MCF 10A (cell line): ENCODE results near the gene NAV3. TPM values are rescaled to one million over a fixed set of nuclear protein-coding genes. Genes with fewer than 3 reads are reported as not detected.
A peak's percentile ranks its signal among the peaks of the same experiment; 100 is the strongest.

Experiments used
- BruUV-seq: library from RNA; stranded (reverse); fragments of 400-500 nt; replicated peaks from 2 replicates; lab custom pipeline; 2021; lab: Mats Ljungman, UMichigan
- CTCF ChIA-PET: fragments of 300-600 bp; sonication (Branson Sonifier 250); formaldehyde crosslinking; extraction: SDS; loops from one replicate; lab custom pipeline; 2021; ENCODE audit warnings: antibody characterized with exemption, inconsistent platforms; lab: Yijun Ruan, JAX
- POLR2A ChIA-PET: fragments of 300-600, 350-650 bp; sonication (Branson Sonifier 250); formaldehyde crosslinking; extraction: SDS; loops from one replicate; lab custom pipeline; 2020; ENCODE audit warnings: antibody characterized with exemption, inconsistent platforms; lab: Yijun Ruan, JAX
- DNase-seq: peaks from one replicate; pipeline ENCODE4 v3.0.0-alpha.2; 2018; ENCODE audit not compliant: unreplicated experiment
- H3K27ac Mint-ChIP-seq: one replicate; pipeline ENCODE4 v1.8.0; 2022; ENCODE audit warnings: mild to moderate bottlenecking, low read depth, mixed read lengths; ENCODE audit not compliant: unreplicated experiment
- H3K27me3 Mint-ChIP-seq: one replicate; pipeline ENCODE4 v1.8.0; 2022; ENCODE audit warnings: mixed read lengths; ENCODE audit not compliant: insufficient read depth, unreplicated experiment
- H3K36me3 Mint-ChIP-seq: one replicate; pipeline ENCODE4 v1.8.0; 2022; ENCODE audit warnings: mild to moderate bottlenecking, moderate library complexity, mixed read lengths; ENCODE audit not compliant: insufficient read depth, unreplicated experiment
- H3K4me1 Mint-ChIP-seq: one replicate; pipeline ENCODE4 v1.8.0; 2022; ENCODE audit warnings: mixed read lengths; ENCODE audit not compliant: insufficient read depth, unreplicated experiment
- H3K4me3 Mint-ChIP-seq: one replicate; pipeline ENCODE4 v1.8.0; 2022; ENCODE audit warnings: mild to moderate bottlenecking, moderate library complexity, mixed read lengths; ENCODE audit not compliant: unreplicated experiment
- H3K9me3 Mint-ChIP-seq: one replicate; pipeline ENCODE4 v1.8.0; 2022; ENCODE audit warnings: mixed read lengths; ENCODE audit not compliant: unreplicated experiment
- intact Hi-C: fragments of 100-400 bp; cut with micrococcal nuclease; formaldehyde crosslinking; loops from 2 replicates; pipeline ENCODE4 v1.14.1; 2022
- total RNA-seq: library from RNA; stranded (reverse); gene quantifications from 2 replicates; pipeline ENCODE4 v1.2.3, GENCODE V29; 2022
- TF ChIP-seq, protein P1 (sequence below): fragments of 200-600 bp; IDR thresholded peaks from one replicate; pipeline ENCODE4 v1.8.0; 2022; ENCODE audit warnings: antibody characterized with exemption, mild to moderate bottlenecking; ENCODE audit not compliant: unreplicated experiment

NAV3 gene
- total RNA-seq, 1 experiment from 2014 or later, result 7.1 TPM

DNA sequence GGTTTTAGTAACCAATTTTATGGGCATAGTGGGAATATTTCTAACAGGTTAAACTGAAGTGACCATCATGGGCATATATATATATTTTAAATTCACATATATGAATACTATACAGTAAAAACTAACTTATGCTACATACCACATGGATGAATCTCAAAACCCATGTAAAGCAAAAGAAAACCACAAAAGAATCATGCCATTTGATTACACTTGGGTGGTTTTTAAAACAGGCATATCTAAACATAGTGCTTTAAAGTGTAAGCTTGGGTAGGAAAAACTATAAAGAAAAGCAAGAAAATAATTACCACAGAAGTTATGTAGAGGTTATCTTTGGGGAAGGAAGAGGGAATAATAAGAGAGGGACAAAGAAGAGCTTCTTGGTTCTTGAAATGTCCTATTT, 326.1 kb downstream of the NAV3 start:
- Mint-ChIP-seq H3K9me3 (peaks cover 7% of the 10 kb centered on the region), H3K4me1 (peaks cover 12% of the 10 kb centered on the region), H3K27me3 (no peaks in the 10 kb centered on the region), H3K4me3 (no peak overlapping the region), H3K27ac (peak overlapping the region; percentile 92), H3K36me3 (no peaks in the 10 kb centered on the region)
- ChIA-PET CTCF (interaction anchor here (0.6 kb wide), 1 partner anchor 1018 kb away, joined by 3 read pairs; no protein-coding TSS in a partner anchor), POLR2A (no interaction called here)
- TF ChIP-seq, protein P1, sequence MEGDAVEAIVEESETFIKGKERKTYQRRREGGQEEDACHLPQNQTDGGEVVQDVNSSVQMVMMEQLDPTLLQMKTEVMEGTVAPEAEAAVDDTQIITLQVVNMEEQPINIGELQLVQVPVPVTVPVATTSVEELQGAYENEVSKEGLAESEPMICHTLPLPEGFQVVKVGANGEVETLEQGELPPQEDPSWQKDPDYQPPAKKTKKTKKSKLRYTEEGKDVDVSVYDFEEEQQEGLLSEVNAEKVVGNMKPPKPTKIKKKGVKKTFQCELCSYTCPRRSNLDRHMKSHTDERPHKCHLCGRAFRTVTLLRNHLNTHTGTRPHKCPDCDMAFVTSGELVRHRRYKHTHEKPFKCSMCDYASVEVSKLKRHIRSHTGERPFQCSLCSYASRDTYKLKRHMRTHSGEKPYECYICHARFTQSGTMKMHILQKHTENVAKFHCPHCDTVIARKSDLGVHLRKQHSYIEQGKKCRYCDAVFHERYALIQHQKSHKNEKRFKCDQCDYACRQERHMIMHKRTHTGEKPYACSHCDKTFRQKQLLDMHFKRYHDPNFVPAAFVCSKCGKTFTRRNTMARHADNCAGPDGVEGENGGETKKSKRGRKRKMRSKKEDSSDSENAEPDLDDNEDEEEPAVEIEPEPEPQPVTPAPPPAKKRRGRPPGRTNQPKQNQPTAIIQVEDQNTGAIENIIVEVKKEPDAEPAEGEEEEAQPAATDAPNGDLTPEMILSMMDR, result no peak
- DNase-seq, result no peak
- intact Hi-C loops, result no loop called here
- no TSS peak for BruUV-seq

GRCh38 chr12:78157199-78157598, 326.5 kb downstream of the NAV3 start:
- H3K27ac Mint-ChIP-seq, result peak overlapping the region; percentile 92
- peak; percentile 25 for DNase-seq

DNA sequence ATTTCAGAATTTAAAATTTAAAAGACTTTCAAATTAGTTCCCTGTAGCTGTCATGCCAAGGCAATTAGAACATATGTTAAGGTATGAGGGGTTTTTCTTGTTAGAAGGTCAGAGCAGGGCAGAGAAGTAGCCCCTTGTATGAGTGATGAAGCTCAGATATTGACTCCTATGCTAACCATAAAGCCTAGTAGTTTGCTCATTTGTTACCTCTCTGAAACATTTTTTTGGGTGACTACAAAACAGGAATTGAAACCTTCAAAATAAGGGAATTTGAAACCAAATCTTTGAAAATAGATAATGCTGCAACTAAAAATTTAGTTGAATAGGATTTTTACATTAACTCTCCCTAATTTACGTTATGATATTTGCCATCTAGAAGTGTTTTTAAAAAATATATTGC, 333.5 kb downstream of the NAV3 start:
- no peak for DNase-seq
- Mint-ChIP-seq H3K27me3 (no peaks in the 10 kb centered on the region), H3K36me3 (no peaks in the 10 kb centered on the region), H3K9me3 (no peaks in the 10 kb centered on the region), H3K4me3 (no peak overlapping the region), H3K4me1 (peaks cover 5% of the 10 kb centered on the region), H3K27ac (no peak overlapping the region)
- no TSS peak for BruUV-seq
- TF ChIP-seq, protein P1, result no peak
- intact Hi-C loops, result no loop called here
- POLR2A ChIA-PET, result no interaction called here
- CTCF ChIA-PET, result interaction anchor here (1.6 kb wide), 1 partner anchor 17 kb away, joined by 7 read pairs; no protein-coding TSS in a partner anchor

More at GRCh38 chr12:78157199-78157598, 326.5 kb downstream of the NAV3 start:
- H3K4me3 Mint-ChIP-seq, result no peak overlapping the region
- H3K36me3 Mint-ChIP-seq, result no peaks in the 10 kb centered on the region
- H3K9me3 Mint-ChIP-seq, result peaks cover 7% of the 10 kb centered on the region
- peaks cover 12% of the 10 kb centered on the region for H3K4me1 Mint-ChIP-seq
- CTCF ChIA-PET, result interaction anchor here (0.6 to 3.4 kb wide), 4 partner anchors 10 to 1018 kb away, joined by 3 to 22 read pairs (median 6); no protein-coding TSS in a partner anchor
- intact Hi-C loops, result no loop called here
- TF ChIP-seq, protein P1, result no peak
- no TSS peak for BruUV-seq
- no peaks in the 10 kb centered on the region for H3K27me3 Mint-ChIP-seq
- POLR2A ChIA-PET, result no interaction called here

- TF ChIP-seq, protein P1, result no peak
- intact Hi-C loops, result no loop called here
- no TSS peak for BruUV-seq
- no peak overlapping the region for H3K27ac Mint-ChIP-seq
- H3K4me3 Mint-ChIP-seq, result no peak overlapping the region
- DNase-seq, result peak; percentile 24
- no peaks in the 10 kb centered on the region for H3K9me3 Mint-ChIP-seq
- peaks cover 5% of the 10 kb centered on the region for H3K4me1 Mint-ChIP-seq
- POLR2A ChIA-PET, result interaction anchor here (0.6 kb wide), 2 partner anchors 14 to 26 kb away, joined by 3 to 4 read pairs; no protein-coding TSS in a partner anchor
- no peaks in the 10 kb centered on the region for H3K27me3 Mint-ChIP-seq
- CTCF ChIA-PET, result interaction anchor here (0.6 kb wide), 1 partner anchor 1659 kb away, joined by 3 read pairs; no protein-coding TSS in a partner anchor
- no peaks in the 10 kb centered on the region for H3K36me3 Mint-ChIP-seq
These were observed 336.8 kb downstream of the NAV3 start for GRCh38 chr12:78167510-78167909.
